Choroid plexus epithelial cell (primary cell): ENCODE measurements around the gene MCTP2.

Source experiments
- DNase-seq: peaks from one replicate; pipeline ENCODE4 v3.0.0-alpha.2; 2010; ENCODE audit warnings: low read depth
- H3K4me3 ChIP-seq: 2 replicates; pipeline ENCODE4 v1.5.1; 2011; ENCODE audit warnings: low read depth, mild to moderate bottlenecking, control low read depth, low read length, moderate library complexity
- TF ChIP-seq, protein P1 (sequence below): conservative IDR thresholded peaks from 2 replicates; pipeline ENCODE4 v1.5.1; 2011; ENCODE audit warnings: low read depth, mild to moderate bottlenecking, control low read depth, inconsistent platforms, low read length, moderate library complexity

The MCTP2 gene

DNA sequence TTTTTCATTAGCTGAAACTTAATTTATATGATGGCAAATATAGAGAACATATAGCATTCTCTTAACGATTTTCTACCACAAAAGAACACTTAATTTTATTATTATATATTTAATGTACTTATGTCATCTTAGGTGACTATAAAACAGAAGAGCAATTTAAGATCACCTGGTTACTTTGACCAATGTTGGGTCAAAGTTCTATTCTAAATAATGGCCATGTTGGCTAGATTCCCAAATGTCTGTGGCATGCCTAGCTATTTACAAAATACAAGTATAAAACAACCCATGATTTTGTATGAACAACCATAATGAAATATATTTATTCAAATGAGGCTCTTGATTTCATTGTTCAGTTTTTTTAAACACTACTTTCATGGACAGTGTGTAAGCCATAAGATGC, 200.9 kb downstream of the MCTP2 start:
- H3K4me3 ChIP-seq, result no peak overlapping the region
- TF ChIP-seq, protein P1, sequence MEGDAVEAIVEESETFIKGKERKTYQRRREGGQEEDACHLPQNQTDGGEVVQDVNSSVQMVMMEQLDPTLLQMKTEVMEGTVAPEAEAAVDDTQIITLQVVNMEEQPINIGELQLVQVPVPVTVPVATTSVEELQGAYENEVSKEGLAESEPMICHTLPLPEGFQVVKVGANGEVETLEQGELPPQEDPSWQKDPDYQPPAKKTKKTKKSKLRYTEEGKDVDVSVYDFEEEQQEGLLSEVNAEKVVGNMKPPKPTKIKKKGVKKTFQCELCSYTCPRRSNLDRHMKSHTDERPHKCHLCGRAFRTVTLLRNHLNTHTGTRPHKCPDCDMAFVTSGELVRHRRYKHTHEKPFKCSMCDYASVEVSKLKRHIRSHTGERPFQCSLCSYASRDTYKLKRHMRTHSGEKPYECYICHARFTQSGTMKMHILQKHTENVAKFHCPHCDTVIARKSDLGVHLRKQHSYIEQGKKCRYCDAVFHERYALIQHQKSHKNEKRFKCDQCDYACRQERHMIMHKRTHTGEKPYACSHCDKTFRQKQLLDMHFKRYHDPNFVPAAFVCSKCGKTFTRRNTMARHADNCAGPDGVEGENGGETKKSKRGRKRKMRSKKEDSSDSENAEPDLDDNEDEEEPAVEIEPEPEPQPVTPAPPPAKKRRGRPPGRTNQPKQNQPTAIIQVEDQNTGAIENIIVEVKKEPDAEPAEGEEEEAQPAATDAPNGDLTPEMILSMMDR, result no peak
- no peak for DNase-seq

DNA sequence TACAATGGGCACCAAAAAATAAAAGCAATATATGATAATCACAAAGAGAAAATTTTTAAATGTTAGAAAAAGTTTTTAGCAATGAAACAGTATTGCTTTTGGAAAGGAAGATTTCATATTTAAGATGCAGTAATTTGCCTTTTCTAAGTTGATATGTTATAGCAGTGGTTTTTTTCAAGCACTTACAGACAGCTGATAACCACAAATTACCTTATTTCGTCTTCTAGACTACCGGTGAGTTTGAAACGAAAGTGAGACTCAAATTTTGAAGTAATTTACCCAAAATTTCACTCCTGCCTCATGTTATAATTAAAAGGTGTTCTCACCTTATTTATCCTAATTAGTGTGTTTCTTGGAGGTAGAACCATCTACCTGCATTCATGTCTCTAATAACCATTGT, 207.8 kb downstream of the MCTP2 start:
- no peak overlapping the region for H3K4me3 ChIP-seq
- TF ChIP-seq, protein P1, result no peak
- no peak for DNase-seq

DNA sequence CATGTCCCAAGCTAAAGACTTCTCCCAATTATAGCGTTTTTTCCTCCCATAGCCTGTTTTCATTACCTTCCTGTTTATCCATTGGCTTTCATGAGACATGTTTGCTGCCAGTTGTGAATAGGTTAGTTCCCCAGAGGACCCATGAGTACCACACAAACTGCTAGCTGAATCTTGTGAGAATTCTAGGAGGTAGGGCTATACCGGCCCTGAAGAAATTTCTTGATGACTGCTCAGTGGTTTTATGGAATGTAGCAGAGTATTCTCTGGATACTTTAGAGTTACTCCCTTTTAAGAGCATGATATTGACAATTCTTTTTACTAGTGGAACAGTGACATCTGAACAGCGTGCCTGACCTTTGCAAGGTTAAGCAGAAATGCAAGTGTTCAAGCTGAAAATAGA, 210.4 kb downstream of the MCTP2 start:
- DNase-seq, result no peak
- no peak overlapping the region for H3K4me3 ChIP-seq
- TF ChIP-seq, protein P1, result no peak

DNA sequence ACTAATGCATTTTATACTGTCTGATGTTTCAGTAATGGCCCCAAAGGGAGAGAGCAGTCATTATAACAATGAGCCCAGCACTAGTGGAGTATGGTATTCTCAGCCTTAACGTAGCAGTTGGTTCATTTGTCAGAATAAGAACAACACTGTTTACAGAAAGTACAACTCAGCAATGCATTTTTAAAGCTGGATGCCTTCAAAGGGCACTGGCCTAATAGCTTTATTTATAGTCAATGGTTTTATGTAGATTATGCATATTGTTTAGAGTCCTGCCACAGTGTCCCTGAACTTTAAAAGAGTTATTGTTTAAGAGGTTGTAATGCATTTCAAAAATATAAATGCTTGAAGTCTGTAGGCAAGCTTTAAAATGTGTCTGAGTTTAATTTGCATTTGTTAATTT, 211.1 kb downstream of the MCTP2 start:
- TF ChIP-seq, protein P1, result no peak
- no peak for DNase-seq

DNA sequence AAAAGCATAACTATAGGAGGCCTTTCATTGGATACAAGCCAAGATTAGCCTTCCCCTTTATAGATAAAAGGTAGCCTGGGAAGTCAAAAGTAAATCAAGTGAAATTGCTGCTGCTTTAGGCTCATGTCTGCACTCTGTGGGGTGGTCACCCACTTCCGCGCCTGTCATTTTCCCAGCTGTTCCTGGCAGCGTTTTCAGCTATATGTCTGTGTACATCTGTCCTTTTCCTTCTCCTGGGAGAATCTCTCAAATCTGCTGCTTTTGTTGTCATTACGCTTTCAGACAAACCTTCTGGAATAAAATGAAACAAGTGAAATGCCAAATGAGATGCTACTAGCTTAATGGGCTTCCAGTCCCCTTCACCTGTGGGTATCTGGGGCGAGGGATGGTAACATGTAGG, 211.8 kb downstream of the MCTP2 start:
- TF ChIP-seq, protein P1, result no peak
- H3K4me3 ChIP-seq, result no peak overlapping the region
- no peak for DNase-seq

More for the DNA sequence above, 211.1 kb downstream of the MCTP2 start:
- H3K4me3 ChIP-seq, result no peak overlapping the region

DNA sequence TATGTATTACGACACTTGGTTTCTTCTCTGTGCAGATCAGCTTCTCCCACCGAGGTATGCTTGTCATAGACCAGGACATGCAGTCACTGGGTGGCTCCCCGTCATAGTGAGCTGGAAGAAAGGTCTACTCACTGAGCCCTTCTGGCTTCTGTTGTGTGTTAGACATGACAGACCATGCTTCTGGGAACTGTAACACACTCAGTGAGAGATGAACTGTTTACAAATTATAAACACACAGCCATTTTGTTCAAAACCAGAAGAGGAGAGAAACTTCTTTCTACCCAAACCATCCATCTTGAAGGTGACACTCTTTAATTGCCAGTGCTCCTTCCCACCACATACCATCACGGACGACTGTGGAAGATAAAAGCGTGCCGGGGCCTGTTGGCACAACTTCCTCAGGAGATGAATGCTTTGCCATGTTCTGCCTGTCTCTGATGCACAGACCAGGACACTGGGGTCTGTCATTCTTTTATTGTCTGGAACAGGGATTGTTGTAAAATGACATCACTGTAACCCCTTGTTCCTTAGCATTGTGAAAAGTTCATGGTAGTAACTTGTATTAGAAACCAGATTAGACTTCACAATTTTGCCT, 214.3 kb downstream of the MCTP2 start:
- TF ChIP-seq, protein P1, result no peak
- no peak for DNase-seq
- no peak overlapping the region for H3K4me3 ChIP-seq

DNA sequence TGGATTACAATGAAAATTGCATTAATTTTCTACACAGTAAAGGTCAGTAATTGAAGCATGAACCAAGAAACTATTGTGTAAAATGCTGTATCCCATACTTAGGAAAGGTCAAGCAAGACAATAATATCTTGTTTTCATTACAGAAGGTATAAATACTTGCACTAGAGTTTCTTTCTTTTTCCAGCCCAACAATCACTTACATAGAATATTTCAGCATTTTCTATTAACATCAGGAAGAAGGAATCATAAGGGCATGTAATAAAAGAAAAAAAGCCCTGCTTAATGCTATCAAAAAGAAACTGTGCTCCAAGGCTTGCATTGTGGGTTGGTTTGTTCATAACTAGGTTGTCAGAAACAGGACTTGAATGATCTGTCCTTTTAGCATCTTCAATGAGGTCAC, 215.1 kb downstream of the MCTP2 start:
- H3K4me3 ChIP-seq, result no peak overlapping the region
- DNase-seq, result no peak
- TF ChIP-seq, protein P1, result no peak
